ENCODE measurements around the gene BLOC1S6. TPM values are rescaled to one million over a fixed set of nuclear protein-coding genes. Genes with fewer than 3 reads are reported as not detected.

BLOC1S6 gene
- total RNA-seq, 4 donors from 2014 or later: 19.7 to 41.8 (median 29.0) TPM

DNA sequence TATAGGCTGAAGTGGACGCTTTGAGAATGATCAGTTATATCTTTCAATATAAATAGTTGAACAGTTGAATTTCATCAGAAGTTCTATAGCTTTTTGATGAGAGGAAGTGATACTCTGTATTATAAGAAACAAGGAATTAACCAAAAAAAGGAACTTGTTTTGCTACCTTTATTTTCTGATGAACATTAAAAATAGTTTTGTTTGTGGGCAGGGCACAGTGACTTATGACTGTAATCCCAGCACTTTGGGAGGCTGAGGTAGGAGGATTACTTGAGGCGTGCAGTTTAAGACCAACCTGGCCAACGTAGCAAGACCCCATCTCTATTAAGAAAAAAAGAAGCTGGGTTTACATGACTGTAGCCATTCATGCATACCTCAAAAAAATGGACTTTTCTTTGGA lies 16.7 kb downstream of the BLOC1S6 start:
- H3K27me3 ChIP-seq: no peaks in the 10 kb centered on the region
- intact Hi-C loops (cut with DNase I): no loop called here
- no peak overlapping the region for H3K4me3 ChIP-seq
- H3K9me3 ChIP-seq: no peaks in the 10 kb centered on the region
- H3K36me3 ChIP-seq: peaks cover 0 to 36% (median 0%) of the 10 kb centered on the region in 3 donors
- TF ChIP-seq POLR2A (IDR thresholded peaks at IDR 0.05): no peak
- TF ChIP-seq, protein P1, sequence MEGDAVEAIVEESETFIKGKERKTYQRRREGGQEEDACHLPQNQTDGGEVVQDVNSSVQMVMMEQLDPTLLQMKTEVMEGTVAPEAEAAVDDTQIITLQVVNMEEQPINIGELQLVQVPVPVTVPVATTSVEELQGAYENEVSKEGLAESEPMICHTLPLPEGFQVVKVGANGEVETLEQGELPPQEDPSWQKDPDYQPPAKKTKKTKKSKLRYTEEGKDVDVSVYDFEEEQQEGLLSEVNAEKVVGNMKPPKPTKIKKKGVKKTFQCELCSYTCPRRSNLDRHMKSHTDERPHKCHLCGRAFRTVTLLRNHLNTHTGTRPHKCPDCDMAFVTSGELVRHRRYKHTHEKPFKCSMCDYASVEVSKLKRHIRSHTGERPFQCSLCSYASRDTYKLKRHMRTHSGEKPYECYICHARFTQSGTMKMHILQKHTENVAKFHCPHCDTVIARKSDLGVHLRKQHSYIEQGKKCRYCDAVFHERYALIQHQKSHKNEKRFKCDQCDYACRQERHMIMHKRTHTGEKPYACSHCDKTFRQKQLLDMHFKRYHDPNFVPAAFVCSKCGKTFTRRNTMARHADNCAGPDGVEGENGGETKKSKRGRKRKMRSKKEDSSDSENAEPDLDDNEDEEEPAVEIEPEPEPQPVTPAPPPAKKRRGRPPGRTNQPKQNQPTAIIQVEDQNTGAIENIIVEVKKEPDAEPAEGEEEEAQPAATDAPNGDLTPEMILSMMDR (IDR thresholded peaks at IDR 0.05): no peak
- WGBS, 2 donors: 80 to 93% methylated on average over 3 of the region's 3 CpGs
- no peak for DNase-seq
- H3K27ac ChIP-seq: no peak overlapping the region
- H3K4me1 ChIP-seq: peaks cover 0 to 8% (median 0%) of the 10 kb centered on the region in 3 donors

DNA sequence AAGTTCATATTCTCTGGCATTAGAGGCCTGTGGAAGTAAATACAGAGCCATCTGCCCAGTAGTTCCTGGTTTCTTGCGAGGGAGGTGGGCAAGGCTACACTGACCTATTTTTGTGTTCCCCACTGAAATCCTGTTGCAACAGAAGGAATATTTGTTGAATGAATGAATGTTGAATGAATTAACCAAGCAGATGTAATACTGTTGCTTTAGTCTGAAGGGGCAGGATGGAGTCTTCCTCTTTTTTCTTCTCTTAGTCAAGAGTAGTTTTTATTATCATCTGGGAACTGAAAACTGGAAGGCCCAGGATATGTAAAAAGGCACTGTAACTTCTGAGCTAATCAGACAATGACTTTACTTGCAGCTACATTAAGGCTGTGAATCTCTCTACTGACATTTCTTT lies 17.1 kb downstream of the BLOC1S6 start:
- H3K9me3 ChIP-seq: no peaks in the 10 kb centered on the region
- 78 to 83% methylated on average over 1 of the region's 1 CpG for WGBS, 2 donors
- H3K27ac ChIP-seq: no peak overlapping the region
- no peaks in the 10 kb centered on the region for H3K27me3 ChIP-seq
- intact Hi-C loops (cut with DNase I): no loop called here
- peaks cover 0 to 41% (median 0%) of the 10 kb centered on the region in 3 donors for H3K36me3 ChIP-seq
- DNase-seq: no peak
- H3K4me3 ChIP-seq: no peak overlapping the region
- TF ChIP-seq, protein P1 (IDR thresholded peaks at IDR 0.05): no peak
- peaks cover 0 to 8% (median 0%) of the 10 kb centered on the region in 3 donors for H3K4me1 ChIP-seq

DNA sequence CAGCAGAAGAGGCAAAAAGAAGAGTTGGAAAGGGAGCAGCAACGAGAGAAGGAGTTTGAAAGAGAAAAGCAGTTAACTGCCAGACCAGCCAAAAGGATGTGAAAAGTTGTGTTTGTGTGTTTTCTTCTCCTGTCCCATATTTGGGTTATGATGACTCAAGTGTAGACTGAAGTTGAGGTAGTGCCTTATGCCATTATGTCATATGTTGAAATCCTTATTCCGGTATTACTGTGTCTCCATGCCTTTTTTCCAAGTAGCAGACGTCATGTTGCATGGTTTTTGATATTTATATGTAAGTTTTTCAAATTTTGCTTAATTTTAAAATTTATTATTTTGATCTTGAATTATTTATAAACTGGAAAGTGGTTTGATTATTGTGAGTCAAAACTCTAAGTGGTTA lies 19.2 kb downstream of the BLOC1S6 start:
- peaks cover 0 to 46% (median 0%) of the 10 kb centered on the region in 3 donors for H3K36me3 ChIP-seq
- no peaks in the 10 kb centered on the region for H3K9me3 ChIP-seq
- peaks cover 0 to 8% (median 0%) of the 10 kb centered on the region in 3 donors for H3K4me1 ChIP-seq
- no peak overlapping the region for H3K4me3 ChIP-seq
- H3K27ac ChIP-seq: no peak overlapping the region
- DNase-seq: no peak
- intact Hi-C loops (cut with DNase I): no loop called here
- no peaks in the 10 kb centered on the region for H3K27me3 ChIP-seq
- WGBS, 2 donors: 77% methylated on average over 3 of the region's 3 CpGs
- TF ChIP-seq POLR2A (IDR thresholded peaks at IDR 0.05): no peak
- TF ChIP-seq, protein P1 (IDR thresholded peaks at IDR 0.05): no peak

DNA sequence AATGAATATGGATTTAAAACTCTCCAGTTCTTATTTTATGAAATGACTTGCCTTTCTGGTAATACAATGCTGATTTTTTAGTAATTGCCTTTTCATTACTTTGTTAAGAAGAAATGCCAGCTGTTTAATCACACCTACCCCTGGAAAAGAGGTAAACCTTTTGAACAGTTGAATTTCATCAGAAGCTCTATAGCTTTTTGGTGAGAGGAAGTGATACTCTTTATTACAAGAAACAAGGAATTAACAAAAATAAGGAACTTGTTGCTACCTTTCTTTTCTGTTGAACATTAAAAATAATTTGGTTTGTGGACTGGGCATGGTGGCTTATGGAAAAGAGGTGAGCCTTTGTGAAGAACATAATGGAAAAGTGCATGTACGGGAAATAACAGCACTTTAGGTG lies 19.7 kb downstream of the BLOC1S6 start:
- TF ChIP-seq POLR2A (IDR thresholded peaks at IDR 0.05): no peak
- TF ChIP-seq, protein P1 (IDR thresholded peaks at IDR 0.05): no peak
- 86 to 95% methylated on average over 1 of the region's 1 CpG for WGBS, 2 donors
- intact Hi-C loops (cut with DNase I): no loop called here

DNA sequence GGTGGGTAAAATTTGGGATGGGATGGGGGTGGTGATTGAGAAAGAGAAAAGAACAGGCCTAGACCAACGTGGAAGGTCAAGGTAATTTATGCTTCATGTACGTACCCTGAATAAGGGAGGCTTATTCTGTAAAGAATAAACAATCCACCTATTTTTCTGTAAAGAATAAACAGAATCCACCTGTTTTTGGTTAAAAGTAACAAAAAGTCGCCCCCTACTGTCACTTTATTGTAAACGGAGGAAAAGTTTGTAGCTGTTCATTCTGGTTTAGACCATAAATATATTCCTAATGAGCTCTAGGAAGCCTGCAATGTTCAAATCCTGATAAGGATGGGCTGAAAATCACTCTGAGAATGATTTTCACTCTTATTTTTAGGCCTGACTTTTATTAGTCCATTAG lies 24.1 kb downstream of the BLOC1S6 start:
- H3K36me3 ChIP-seq: peaks cover 0 to 36% (median 0%) of the 10 kb centered on the region in 3 donors
- H3K27me3 ChIP-seq: no peaks in the 10 kb centered on the region
- TF ChIP-seq POLR2A (IDR thresholded peaks at IDR 0.05): no peak
- TF ChIP-seq, protein P1 (IDR thresholded peaks at IDR 0.05): peak in 4 of 6 experiments; percentile 14 to 40 (median 24)
- no peak for DNase-seq
- no peak overlapping the region for H3K27ac ChIP-seq
- no peak overlapping the region for H3K4me3 ChIP-seq
- peaks cover 0 to 9% (median 0%) of the 10 kb centered on the region in 3 donors for H3K4me1 ChIP-seq
- 21 to 24% methylated on average over 4 of the region's 4 CpGs for WGBS, 2 donors
- H3K9me3 ChIP-seq: no peaks in the 10 kb centered on the region
- intact Hi-C loops (cut with DNase I): loop anchor here (5.0 kb wide), 1 partner anchor 154 kb away; no protein-coding TSS in a partner anchor

More for the DNA sequence above, 19.7 kb downstream of the BLOC1S6 start:
- Histone ChIP-seq H3K27ac (no peak overlapping the region), H3K9me3 (no peaks in the 10 kb centered on the region), H3K4me3 (no peak overlapping the region), H3K4me1 (peaks cover 0 to 8% (median 0%) of the 10 kb centered on the region in 3 donors), H3K27me3 (no peaks in the 10 kb centered on the region), H3K36me3 (peaks cover 0 to 46% (median 0%) of the 10 kb centered on the region in 3 donors)
- no peak for DNase-seq

Data from esophagus squamous epithelium (tissue), 5 donors.